Brain microvascular endothelial cell (primary cell): ENCODE results near the gene NPNT.

ENCODE experiments used
- DNase-seq: peaks from one replicate; pipeline ENCODE4 v3.0.0-alpha.2; 2020
- H3K27ac ChIP-seq: fragments of 250-450 bp; sonication (Bioruptor Pico); 2 replicates; pipeline ENCODE4 v1.5.1; 2020; ENCODE audit warnings: mild to moderate bottlenecking, moderate library complexity
- H3K27me3 ChIP-seq: fragments of 250-450 bp; sonication (Bioruptor Pico); replicated peaks from 2 replicates; pipeline ENCODE4 v1.5.1; 2020; ENCODE audit warnings: mild to moderate bottlenecking
- H3K36me3 ChIP-seq: fragments of 250-450 bp; sonication (Bioruptor Pico); replicated peaks from 2 replicates; pipeline ENCODE4 v1.5.1; 2020; ENCODE audit warnings: mild to moderate bottlenecking
- H3K4me3 ChIP-seq: 2 replicates; pipeline ENCODE4 v1.5.1; 2011; ENCODE audit warnings: low read depth, mild to moderate bottlenecking, control low read depth, low read length, moderate library complexity
- in situ Hi-C: cut with HindIII; loops from 2 replicates; pipeline ENCODE4 v1.10.0; 2017; ENCODE audit warnings: low sequenced_read_pairs, low pct_ligation_motif_present
- TF ChIP-seq, protein P1 (sequence below): IDR thresholded peaks from 2 replicates; pipeline ENCODE4 v1.5.1; 2011; ENCODE audit warnings: low read depth, mild to moderate bottlenecking, moderate library complexity, low read length, control low read depth, inconsistent platforms; ENCODE audit errors: missing control alignments

NPNT gene

DNA sequence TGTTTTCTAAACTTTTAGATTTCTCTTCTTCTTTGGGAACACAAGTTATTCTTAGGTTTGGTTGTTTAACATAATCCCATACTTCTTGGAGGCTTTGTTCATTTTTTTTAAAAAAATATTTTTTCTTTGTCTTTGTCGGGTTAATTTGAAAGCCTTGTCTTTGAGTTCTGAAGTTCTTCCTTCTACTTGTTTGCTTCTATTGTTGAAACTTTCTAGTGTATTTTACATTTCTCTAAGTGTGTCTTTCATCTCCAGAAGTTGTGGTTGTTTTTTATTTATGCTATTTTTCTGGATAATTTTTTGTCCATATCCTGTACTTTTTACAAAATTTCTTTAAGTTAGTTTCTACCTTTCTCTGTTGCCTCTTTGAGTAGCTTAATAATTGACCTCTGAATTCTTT lies 116.1 kb downstream of the NPNT start:
- Histone ChIP-seq H3K36me3 (no peaks in the 10 kb centered on the region), H3K4me3 (no peak overlapping the region)

DNA sequence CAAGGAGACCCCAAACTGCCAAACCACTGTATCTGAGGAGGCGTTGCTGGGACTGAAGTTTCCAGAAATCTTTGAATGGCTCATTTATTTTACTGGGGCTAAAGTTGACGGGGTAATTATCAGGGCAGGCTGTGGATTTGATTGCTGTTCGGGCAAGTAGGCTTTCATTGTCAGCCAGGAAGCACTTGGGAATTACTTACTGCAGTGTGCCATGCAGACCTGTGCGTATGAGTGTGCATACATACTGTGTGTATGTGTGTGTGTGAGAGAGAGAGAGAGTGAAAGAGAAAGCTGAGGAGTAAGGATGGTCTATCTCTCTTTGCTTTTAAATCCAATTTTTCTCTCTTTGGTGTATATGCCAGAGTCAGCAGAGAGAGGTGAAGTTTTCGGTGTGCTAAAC lies 122.7 kb downstream of the NPNT start:
- TF ChIP-seq, protein P1, sequence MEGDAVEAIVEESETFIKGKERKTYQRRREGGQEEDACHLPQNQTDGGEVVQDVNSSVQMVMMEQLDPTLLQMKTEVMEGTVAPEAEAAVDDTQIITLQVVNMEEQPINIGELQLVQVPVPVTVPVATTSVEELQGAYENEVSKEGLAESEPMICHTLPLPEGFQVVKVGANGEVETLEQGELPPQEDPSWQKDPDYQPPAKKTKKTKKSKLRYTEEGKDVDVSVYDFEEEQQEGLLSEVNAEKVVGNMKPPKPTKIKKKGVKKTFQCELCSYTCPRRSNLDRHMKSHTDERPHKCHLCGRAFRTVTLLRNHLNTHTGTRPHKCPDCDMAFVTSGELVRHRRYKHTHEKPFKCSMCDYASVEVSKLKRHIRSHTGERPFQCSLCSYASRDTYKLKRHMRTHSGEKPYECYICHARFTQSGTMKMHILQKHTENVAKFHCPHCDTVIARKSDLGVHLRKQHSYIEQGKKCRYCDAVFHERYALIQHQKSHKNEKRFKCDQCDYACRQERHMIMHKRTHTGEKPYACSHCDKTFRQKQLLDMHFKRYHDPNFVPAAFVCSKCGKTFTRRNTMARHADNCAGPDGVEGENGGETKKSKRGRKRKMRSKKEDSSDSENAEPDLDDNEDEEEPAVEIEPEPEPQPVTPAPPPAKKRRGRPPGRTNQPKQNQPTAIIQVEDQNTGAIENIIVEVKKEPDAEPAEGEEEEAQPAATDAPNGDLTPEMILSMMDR: no peak
- Histone ChIP-seq H3K27me3 (no peaks in the 10 kb centered on the region), H3K36me3 (no peaks in the 10 kb centered on the region), H3K27ac (no peak overlapping the region), H3K4me3 (no peak overlapping the region)
- no peak for DNase-seq
- in situ Hi-C loops: no loop called here

More for the DNA sequence above, 116.1 kb downstream of the NPNT start:
- TF ChIP-seq, protein P1: no peak
- H3K27ac ChIP-seq: no peak overlapping the region
- in situ Hi-C loops: no loop called here
- no peaks in the 10 kb centered on the region for H3K27me3 ChIP-seq
- no peak for DNase-seq

DNA sequence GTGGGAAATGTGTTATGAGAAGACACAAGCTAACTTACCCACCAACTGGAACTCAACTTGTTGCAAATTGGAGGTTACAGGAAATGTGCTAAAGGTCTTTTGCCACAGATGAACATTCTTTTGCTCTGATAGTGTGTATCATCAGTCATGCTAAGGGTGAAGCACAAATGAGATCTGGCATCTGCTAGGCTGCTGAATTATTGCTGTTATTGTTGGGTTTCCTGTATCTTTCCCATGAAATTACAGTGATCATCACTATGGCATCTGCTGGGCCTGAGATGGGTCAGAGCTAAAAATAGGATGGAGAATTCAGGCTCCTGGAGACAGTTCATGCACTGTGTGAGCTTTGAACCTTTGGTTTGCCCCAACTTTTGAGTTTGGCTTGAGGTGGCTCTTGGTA lies 124.5 kb downstream of the NPNT start:
- DNase-seq: no peak
- in situ Hi-C loops: no loop called here
- Histone ChIP-seq H3K27me3 (no peaks in the 10 kb centered on the region), H3K36me3 (no peaks in the 10 kb centered on the region), H3K4me3 (no peak overlapping the region), H3K27ac (no peak overlapping the region)
- TF ChIP-seq, protein P1: no peak
